K562 (cell line): ENCODE results near the gene RSF1. TPM values are rescaled to one million over a fixed set of nuclear protein-coding genes. Genes with fewer than 3 reads are reported as not detected.
A peak's percentile ranks its signal among the peaks of the same experiment; 100 is the strongest.

Source experiments
- FOSL1 ChIP-seq: fragments of 200-800 bp; sonication (Bioruptor generic); conservative IDR thresholded peaks from 2 replicates; pipeline ENCODE4 v1.6.1; 2016; ENCODE audit warnings: missing genetic modification characterization, missing compliant biosample characterization
- LARP7 ChIP-seq: fragments of 450-650 bp; IDR thresholded peaks from 2 replicates; pipeline ENCODE4 v1.6.1; 2016
- MAZ ChIP-seq, 2 experiments: fragments of 450-650 bp in 1 of 2; sonication (generic) in 1 of 2; formaldehyde crosslinking; IDR thresholded peaks in 1 of 2; conservative IDR thresholded peaks in 1 of 2; 2 replicates each; pipeline versions ENCODE4 v1.4.0 to v1.5.0; 2020; ENCODE audit warnings: mild to moderate bottlenecking in 1 of 2, missing genetic modification reagents in 1 of 2
- NCOA4 ChIP-seq: fragments of 450-650 bp; IDR thresholded peaks from 2 replicates; pipeline ENCODE4 v1.6.1; 2018; ENCODE audit warnings: mild to moderate bottlenecking; ENCODE audit not compliant: partially characterized antibody
- ZBTB5 ChIP-seq: fragments of 450-650 bp; IDR thresholded peaks from 2 replicates; pipeline ENCODE4 v1.6.1; 2017; ENCODE audit warnings: antibody characterized with exemption
- polyA plus RNA-seq, 8 experiments: library from polyadenylated mRNA; depleted of rRNA in 4 of 8; stranded (reverse) in 5 of 8; unstranded in 3 of 8; fragments of >200 nt; fragmentation: Nextera tagmentation in 2 of 8; fragmentation: Illumina TruSeq in 1 of 8; extraction: Ambion mirVana in 2 of 8; extraction: Trizol in 1 of 8; gene quantifications; 2 replicates each; pipeline versions ENCODE4 v1.2.1 to v1.2.3, GENCODE V29; 2011 to 2014; ENCODE audit warnings: inconsistent platforms in 1 of 8, missing spikeins in 1 of 8
- total RNA-seq, 7 experiments: library from RNA; depleted of rRNA in 6 of 7; stranded (reverse); fragments of >200 nt in 6 of 7; fragmentation: Illumina TruSeq in 2 of 7; extraction: Trizol in 2 of 7; gene quantifications; 2 replicates each; pipeline versions ENCODE4 v1.2.1 to v1.2.3, GENCODE V29; 2011 to 2021; ENCODE audit warnings: low replicate concordance in 1 of 7
- TF ChIP-seq, protein P1 (sequence below), 2 experiments: IDR thresholded peaks; 2 replicates each; pipeline ENCODE4 v1.6.1; 2012; ENCODE audit warnings: improper control_type of control experiment in 2 of 2, low read depth in 2 of 2, low read length in 2 of 2, borderline replicate concordance in 1 of 2
- TF ChIP-seq, protein P2 (sequence below): fragments of 450-650 bp; formaldehyde crosslinking; conservative IDR thresholded peaks from 2 replicates; pipeline ENCODE4 v1.4.0; 2022; ENCODE audit warnings: mild to moderate bottlenecking, missing genetic modification characterization

RSF1 gene
- total and polyA plus RNA-seq, 9 of the 15 experiments (the other 6 are each of a cell fraction or from before 2014, with no cell fraction given) = 9.7 to 63.6 (median 42.8) TPM

DNA sequence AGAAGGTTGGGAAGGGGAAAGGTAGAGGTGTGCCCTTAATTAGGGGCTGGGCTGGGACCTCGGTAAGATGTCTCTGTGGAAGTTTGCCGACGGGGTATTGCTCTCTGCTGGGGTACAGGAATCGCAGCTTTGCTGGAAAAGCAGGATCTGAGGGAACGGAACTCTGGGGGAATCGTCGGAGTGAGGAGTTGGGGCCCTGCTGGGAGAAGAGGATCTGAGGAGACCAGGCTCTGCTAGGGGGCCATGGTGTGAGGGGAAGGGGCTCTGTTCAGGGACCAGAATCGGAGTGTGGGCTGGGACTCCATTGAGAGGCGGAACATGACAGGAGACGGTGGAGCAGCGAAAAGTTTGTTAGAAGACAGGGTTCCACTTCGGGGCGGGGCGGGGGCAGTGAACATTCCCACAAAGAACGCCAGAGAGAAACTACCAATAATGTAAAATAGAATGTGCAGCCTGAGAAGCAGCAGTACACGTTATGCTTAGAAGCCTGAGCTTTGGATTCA lies 878 bp upstream of the RSF1 start (continued):
- TF ChIP-seq, protein P1, sequence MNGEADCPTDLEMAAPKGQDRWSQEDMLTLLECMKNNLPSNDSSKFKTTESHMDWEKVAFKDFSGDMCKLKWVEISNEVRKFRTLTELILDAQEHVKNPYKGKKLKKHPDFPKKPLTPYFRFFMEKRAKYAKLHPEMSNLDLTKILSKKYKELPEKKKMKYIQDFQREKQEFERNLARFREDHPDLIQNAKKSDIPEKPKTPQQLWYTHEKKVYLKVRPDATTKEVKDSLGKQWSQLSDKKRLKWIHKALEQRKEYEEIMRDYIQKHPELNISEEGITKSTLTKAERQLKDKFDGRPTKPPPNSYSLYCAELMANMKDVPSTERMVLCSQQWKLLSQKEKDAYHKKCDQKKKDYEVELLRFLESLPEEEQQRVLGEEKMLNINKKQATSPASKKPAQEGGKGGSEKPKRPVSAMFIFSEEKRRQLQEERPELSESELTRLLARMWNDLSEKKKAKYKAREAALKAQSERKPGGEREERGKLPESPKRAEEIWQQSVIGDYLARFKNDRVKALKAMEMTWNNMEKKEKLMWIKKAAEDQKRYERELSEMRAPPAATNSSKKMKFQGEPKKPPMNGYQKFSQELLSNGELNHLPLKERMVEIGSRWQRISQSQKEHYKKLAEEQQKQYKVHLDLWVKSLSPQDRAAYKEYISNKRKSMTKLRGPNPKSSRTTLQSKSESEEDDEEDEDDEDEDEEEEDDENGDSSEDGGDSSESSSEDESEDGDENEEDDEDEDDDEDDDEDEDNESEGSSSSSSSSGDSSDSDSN (IDR thresholded peaks at IDR 0.05; ENCODE audit: borderline replicate concordance in 1 of 2, low read depth in 2 of 2, low read length in 2 of 2) = 0 out of 4 replicates have a peak, but pooled peaks of 1 of the 2 experiments have one; percentile 1
- TF ChIP-seq FOSL1 (tag) = no peak
- TF ChIP-seq ZBTB5 = no peak
- TF ChIP-seq MAZ (CRISPR knock-in tag; conservative IDR thresholded peaks at IDR 0.05 in 1 of 2, IDR thresholded peaks at IDR 0.05 in 1 of 2) = 0 out of 4 replicates have a peak, but pooled peaks of 1 of the 2 experiments have one; percentile 29
- TF ChIP-seq NCOA4 = peak; percentile 42
- TF ChIP-seq, protein P2, sequence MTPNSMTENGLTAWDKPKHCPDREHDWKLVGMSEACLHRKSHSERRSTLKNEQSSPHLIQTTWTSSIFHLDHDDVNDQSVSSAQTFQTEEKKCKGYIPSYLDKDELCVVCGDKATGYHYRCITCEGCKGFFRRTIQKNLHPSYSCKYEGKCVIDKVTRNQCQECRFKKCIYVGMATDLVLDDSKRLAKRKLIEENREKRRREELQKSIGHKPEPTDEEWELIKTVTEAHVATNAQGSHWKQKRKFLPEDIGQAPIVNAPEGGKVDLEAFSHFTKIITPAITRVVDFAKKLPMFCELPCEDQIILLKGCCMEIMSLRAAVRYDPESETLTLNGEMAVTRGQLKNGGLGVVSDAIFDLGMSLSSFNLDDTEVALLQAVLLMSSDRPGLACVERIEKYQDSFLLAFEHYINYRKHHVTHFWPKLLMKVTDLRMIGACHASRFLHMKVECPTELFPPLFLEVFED (CRISPR knock-in tag) = 0 out of 2 replicates have a peak, but pooled peaks have one; percentile 44
- TF ChIP-seq LARP7 = peak; percentile 86; the same call in 1 of the 2 replicates
